HG03108 (cell line): Measurements from ENCODE around the gene SPI1.

Source experiments
- ATAC-seq: cut with Tn5 transposase; IDR thresholded peaks from one replicate; pipeline ENCODE4 v1.9.1; 2021; ENCODE audit warnings: moderate library complexity; ENCODE audit not compliant: unreplicated experiment

Gene SPI1

GRCh38 chr11:47360341-47360740 is 18.0 kb downstream of the SPI1 start:
- no peak for ATAC-seq

GRCh38 chr11:47359586-47359985 is 18.8 kb downstream of the SPI1 start:
- no peak for ATAC-seq

- ATAC-seq, result no peak
These were observed 19.2 kb downstream of the SPI1 start for GRCh38 chr11:47359162-47359561.

GRCh38 chr11:47358731-47359051 is 19.7 kb downstream of the SPI1 start:
- ATAC-seq, result no peak

GRCh38 chr11:47357985-47358730 is 20.2 kb downstream of the SPI1 start:
- no peak for ATAC-seq

GRCh38 chr11:47356998-47357329 is 21.4 kb downstream of the SPI1 start:
- ATAC-seq, result no peak

GRCh38 chr11:47356129-47356997 is 22.0 kb downstream of the SPI1 start:
- no peak for ATAC-seq

- ATAC-seq, result no peak
These were observed 22.8 kb downstream of the SPI1 start for GRCh38 chr11:47355283-47356128.

GRCh38 chr11:47354913-47355282 is 23.4 kb downstream of the SPI1 start:
- no peak for ATAC-seq

- ATAC-seq, result no peak
These were observed 24.2 kb downstream of the SPI1 start for GRCh38 chr11:47353978-47354774.

GRCh38 chr11:47352556-47352955 is 25.8 kb downstream of the SPI1 start, which contains the start of gene MYBPC3:
TSS of gene MYBPC3 (minus strand) at chr11:47352702. CDS start at chr11:47352647, 55 bp downstream.
- no peak for ATAC-seq

GRCh38 chr11:47351156-47352126 is 26.9 kb downstream of the SPI1 start:
- ATAC-seq, result no peak

- ATAC-seq, result no peak
These were observed 28.0 kb downstream of the SPI1 start for GRCh38 chr11:47350315-47350714.

- no peak for ATAC-seq
These were observed 28.7 kb downstream of the SPI1 start for GRCh38 chr11:47349521-47350095.

GRCh38 chr11:47348859-47349258 is 29.5 kb downstream of the SPI1 start:
- ATAC-seq, result no peak

- ATAC-seq, result no peak
These were observed 30.1 kb downstream of the SPI1 start for GRCh38 chr11:47348131-47348802.

- no peak for ATAC-seq
These were observed 31.2 kb downstream of the SPI1 start for GRCh38 chr11:47347137-47347536.

GRCh38 chr11:47345890-47346563 is 32.3 kb downstream of the SPI1 start:
- ATAC-seq, result no peak
